Measurements from ENCODE around the gene THAP7.

Gene THAP7

DNA sequence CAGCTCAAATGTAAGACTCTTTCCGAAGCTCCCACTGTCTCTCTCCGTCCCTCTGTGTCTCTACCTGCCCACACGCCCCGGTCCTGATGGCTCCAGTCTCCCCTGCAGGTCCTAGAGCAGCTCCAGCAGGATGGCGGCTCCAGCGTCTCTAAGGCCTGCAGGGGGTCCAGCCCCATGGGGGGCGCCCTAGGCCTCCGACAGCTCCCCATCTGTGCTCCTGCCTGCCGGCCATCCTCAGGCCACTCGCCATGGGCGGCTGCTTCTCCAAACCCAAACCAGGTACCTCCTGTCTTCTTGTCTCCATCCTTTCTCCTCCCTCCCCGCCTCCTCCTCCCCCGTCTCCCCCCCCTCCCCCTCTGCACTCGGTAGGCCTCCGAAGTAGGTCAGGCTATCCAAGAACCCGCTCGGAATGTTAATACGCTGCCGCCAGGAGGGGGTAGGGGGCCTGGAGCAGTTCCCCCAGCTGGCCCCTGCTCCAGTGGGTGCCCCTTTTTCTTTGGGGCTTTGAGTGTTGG is 34.2 kb downstream of the THAP7 start:
- 6 to 7% methylated on average over 15 to 18 of the region's 19 CpGs for WGBS, 2 experiments
- Histone ChIP-seq H3K27ac (ENCODE audit: insufficient read depth, low read depth, low read length, poor library complexity, severe bottlenecking) (no peak overlapping the region), H3K9me3 (ENCODE audit: control insufficient read depth, low read length) (no peaks in the 10 kb centered on the region), H3K27me3 (ENCODE audit: control insufficient read depth, insufficient read depth, low read length, poor library complexity, severe bottlenecking) (peaks cover 34% of the 10 kb centered on the region), H3K4me3 (ENCODE audit: insufficient read depth, low read depth, low read length) (no peak overlapping the region), H3K4me1 (ENCODE audit: control insufficient read depth, insufficient read depth, low read length) (peaks cover 53% of the 10 kb centered on the region), H3K36me3 (ENCODE audit: control insufficient read depth, insufficient read depth, low read length) (no peaks in the 10 kb centered on the region)

- no peaks in the 10 kb centered on the region for H3K36me3 ChIP-seq (ENCODE audit: control insufficient read depth, insufficient read depth, low read length)
- H3K4me3 ChIP-seq (ENCODE audit: insufficient read depth, low read depth, low read length) = no peak within 1 kb of the TSS
- peaks cover 34% of the 10 kb centered on the region for H3K27me3 ChIP-seq (ENCODE audit: control insufficient read depth, insufficient read depth, low read length, poor library complexity, severe bottlenecking)
- no peak within 1 kb of the TSS for H3K27ac ChIP-seq (ENCODE audit: insufficient read depth, low read depth, low read length, poor library complexity, severe bottlenecking)
- peaks cover 47% of the 10 kb centered on the region for H3K4me1 ChIP-seq (ENCODE audit: control insufficient read depth, insufficient read depth, low read length)
- no peaks in the 10 kb centered on the region for H3K9me3 ChIP-seq (ENCODE audit: control insufficient read depth, low read length)
- 63 to 67% methylated on average over 22 of the region's 22 CpGs for WGBS, 2 experiments
These were observed 34.8 kb downstream of the THAP7 start, which contains the start of gene AIFM3 for GRCh38 chr22:20966883-20967696. Gene AIFM3 (plus strand): TSS chr22:20967255. CDS start chr22:20967945, 690 bp downstream.

GRCh38 chr22:20965888-20966855 is 35.7 kb downstream of the THAP7 start:
- no peaks in the 10 kb centered on the region for H3K9me3 ChIP-seq (ENCODE audit: control insufficient read depth, low read length)
- H3K27ac ChIP-seq (ENCODE audit: insufficient read depth, low read depth, low read length, poor library complexity, severe bottlenecking) = no peak overlapping the region
- WGBS, 2 experiments = 85 to 88% methylated on average over 13 of the region's 13 CpGs
- H3K4me1 ChIP-seq (ENCODE audit: control insufficient read depth, insufficient read depth, low read length) = peaks cover 38% of the 10 kb centered on the region
- H3K27me3 ChIP-seq (ENCODE audit: control insufficient read depth, insufficient read depth, low read length, poor library complexity, severe bottlenecking) = peaks cover 34% of the 10 kb centered on the region
- no peaks in the 10 kb centered on the region for H3K36me3 ChIP-seq (ENCODE audit: control insufficient read depth, insufficient read depth, low read length)
- no peak overlapping the region for H3K4me3 ChIP-seq (ENCODE audit: insufficient read depth, low read depth, low read length)

DNA sequence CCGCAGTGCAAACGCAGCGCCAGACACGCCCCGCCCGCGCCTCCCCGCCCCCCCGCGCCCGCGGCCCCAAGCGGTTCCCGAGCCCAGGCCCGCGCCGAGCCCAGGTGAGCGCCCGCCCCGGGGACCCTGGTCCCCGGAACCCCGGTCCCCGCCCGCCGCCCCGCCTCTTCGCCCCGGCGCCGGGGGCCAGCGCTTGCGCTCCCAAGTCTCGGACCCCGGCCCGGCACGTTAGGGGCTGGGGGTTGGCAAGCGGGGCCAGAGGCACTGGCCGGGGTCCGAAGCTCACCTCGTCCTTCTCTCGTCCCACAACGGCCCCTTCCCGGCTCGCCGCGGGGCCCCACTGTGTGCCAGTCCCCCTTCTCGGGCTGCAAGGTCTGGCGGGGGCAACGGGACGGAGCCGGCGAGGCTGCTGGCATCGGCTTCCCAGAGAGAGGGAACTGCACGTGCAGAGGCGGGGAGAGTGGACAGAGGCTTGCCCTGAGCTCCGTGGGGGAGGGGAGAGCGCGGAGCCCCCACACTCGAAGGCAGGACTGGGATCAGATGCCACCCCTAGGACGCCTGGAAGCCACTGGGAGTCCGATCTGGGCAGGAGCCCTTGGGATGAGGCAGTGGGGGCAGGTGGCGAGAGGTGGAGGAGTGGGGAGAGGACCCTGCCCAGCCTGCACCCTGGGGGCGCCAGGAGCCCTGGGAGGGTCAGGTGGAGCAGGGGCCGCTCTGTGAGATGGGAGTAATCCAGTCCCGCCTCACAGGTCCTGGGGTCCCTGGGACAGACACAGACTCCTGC is 36.6 kb downstream of the THAP7 start:
- peaks cover 34% of the 10 kb centered on the region for H3K27me3 ChIP-seq (ENCODE audit: control insufficient read depth, insufficient read depth, low read length, poor library complexity, severe bottlenecking)

DNA sequence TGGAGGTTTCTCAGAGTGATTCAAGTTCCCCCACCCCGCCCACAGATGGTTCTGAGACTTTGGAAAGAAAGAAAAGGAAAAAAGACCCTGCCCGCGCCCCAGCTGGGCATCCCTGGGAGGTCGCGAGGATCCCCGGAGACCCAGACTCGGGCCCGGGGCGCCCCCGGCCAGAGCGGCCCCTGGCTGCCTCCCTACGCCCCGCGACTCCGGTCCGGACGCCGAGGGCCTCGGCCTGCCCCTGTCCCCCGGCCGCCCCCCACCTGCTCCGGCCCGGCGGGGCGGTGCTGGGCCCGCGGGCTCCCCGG is 37.2 kb downstream of the THAP7 start:
- H3K4me3 ChIP-seq (ENCODE audit: insufficient read depth, low read depth, low read length) = peak overlapping the region; percentile 35
- no peaks in the 10 kb centered on the region for H3K36me3 ChIP-seq (ENCODE audit: control insufficient read depth, insufficient read depth, low read length)
- no peak overlapping the region for H3K27ac ChIP-seq (ENCODE audit: insufficient read depth, low read depth, low read length, poor library complexity, severe bottlenecking)
- no peaks in the 10 kb centered on the region for H3K9me3 ChIP-seq (ENCODE audit: control insufficient read depth, low read length)
- peaks cover 34% of the 10 kb centered on the region for H3K27me3 ChIP-seq (ENCODE audit: control insufficient read depth, insufficient read depth, low read length, poor library complexity, severe bottlenecking)
- peaks cover 34% of the 10 kb centered on the region for H3K4me1 ChIP-seq (ENCODE audit: control insufficient read depth, insufficient read depth, low read length)
- 3 to 5% methylated on average over 28 of the region's 28 CpGs for whole genome bisulfite sequencing, 2 experiments

More for the DNA sequence above, 36.6 kb downstream of the THAP7 start:
- Histone ChIP-seq H3K36me3 (ENCODE audit: control insufficient read depth, insufficient read depth, low read length) (no peaks in the 10 kb centered on the region), H3K4me1 (ENCODE audit: control insufficient read depth, insufficient read depth, low read length) (peaks cover 34% of the 10 kb centered on the region), H3K4me3 (ENCODE audit: insufficient read depth, low read depth, low read length) (peak overlapping the region; percentile 33), H3K27ac (ENCODE audit: insufficient read depth, low read depth, low read length, poor library complexity, severe bottlenecking) (no peak overlapping the region), H3K9me3 (ENCODE audit: control insufficient read depth, low read length) (no peaks in the 10 kb centered on the region)
- 9 to 10% methylated on average over 65 of the region's 65 CpGs for WGBS, 2 experiments

DNA sequence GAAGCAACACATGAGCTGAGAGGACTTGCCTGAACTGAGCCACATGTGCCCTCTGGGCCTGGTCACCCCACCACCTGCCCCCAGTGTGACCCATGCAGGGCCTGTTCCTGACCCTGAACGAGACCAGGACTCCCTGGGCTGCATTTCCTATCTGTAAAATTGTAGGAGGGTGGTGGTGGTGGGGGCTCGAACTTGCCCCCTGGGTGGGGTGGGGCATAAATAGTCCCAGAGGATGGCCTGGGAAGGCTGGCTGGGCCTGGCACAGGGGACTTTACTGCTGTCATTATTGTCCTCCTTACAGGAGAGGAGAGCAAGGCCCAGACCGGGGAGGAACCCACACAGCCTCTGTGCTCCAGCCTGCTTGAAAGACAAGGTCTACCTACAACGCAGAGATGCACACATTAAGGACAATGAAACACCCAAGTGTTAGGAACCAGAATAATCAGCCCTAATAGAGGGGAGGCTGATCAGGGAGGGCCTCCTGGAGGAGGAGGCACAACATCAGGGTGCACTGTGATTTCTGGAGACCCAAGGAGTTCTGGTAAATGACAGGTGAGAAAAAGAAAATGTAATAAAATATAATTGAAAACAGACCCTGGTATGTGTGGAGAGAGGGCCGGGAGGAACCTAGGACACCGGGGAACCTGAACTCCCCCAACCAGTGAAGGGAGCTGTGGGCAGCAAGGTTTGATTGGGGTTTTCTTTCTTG is 37.7 kb downstream of the THAP7 start:
- H3K27ac ChIP-seq (ENCODE audit: insufficient read depth, low read depth, low read length, poor library complexity, severe bottlenecking) = no peak overlapping the region
- WGBS, 2 experiments = 69 to 76% methylated on average over 6 of the region's 6 CpGs
- peaks cover 34% of the 10 kb centered on the region for H3K27me3 ChIP-seq (ENCODE audit: control insufficient read depth, insufficient read depth, low read length, poor library complexity, severe bottlenecking)
- H3K9me3 ChIP-seq (ENCODE audit: control insufficient read depth, low read length) = no peaks in the 10 kb centered on the region
- peak overlapping the region; percentile 35 for H3K4me3 ChIP-seq (ENCODE audit: insufficient read depth, low read depth, low read length)
- no peaks in the 10 kb centered on the region for H3K36me3 ChIP-seq (ENCODE audit: control insufficient read depth, insufficient read depth, low read length)
- H3K4me1 ChIP-seq (ENCODE audit: control insufficient read depth, insufficient read depth, low read length) = peaks cover 34% of the 10 kb centered on the region

GRCh38 chr22:20963201-20964052 is 38.5 kb downstream of the THAP7 start:
- Histone ChIP-seq H3K27ac (ENCODE audit: insufficient read depth, low read depth, low read length, poor library complexity, severe bottlenecking) (no peak overlapping the region), H3K27me3 (ENCODE audit: control insufficient read depth, insufficient read depth, low read length, poor library complexity, severe bottlenecking) (peaks cover 38% of the 10 kb centered on the region), H3K4me3 (ENCODE audit: insufficient read depth, low read depth, low read length) (no peak overlapping the region), H3K36me3 (ENCODE audit: control insufficient read depth, insufficient read depth, low read length) (no peaks in the 10 kb centered on the region), H3K9me3 (ENCODE audit: control insufficient read depth, low read length) (no peaks in the 10 kb centered on the region), H3K4me1 (ENCODE audit: control insufficient read depth, insufficient read depth, low read length) (peaks cover 27% of the 10 kb centered on the region)
- WGBS, 2 experiments = 84 to 87% methylated on average over 7 of the region's 7 CpGs

GRCh38 chr22:20962491-20962945 is 39.4 kb downstream of the THAP7 start:
- H3K9me3 ChIP-seq (ENCODE audit: control insufficient read depth, low read length) = no peaks in the 10 kb centered on the region
- no peak overlapping the region for H3K4me3 ChIP-seq (ENCODE audit: insufficient read depth, low read depth, low read length)
- peaks cover 47% of the 10 kb centered on the region for H3K27me3 ChIP-seq (ENCODE audit: control insufficient read depth, insufficient read depth, low read length, poor library complexity, severe bottlenecking)
- no peaks in the 10 kb centered on the region for H3K36me3 ChIP-seq (ENCODE audit: control insufficient read depth, insufficient read depth, low read length)
- H3K27ac ChIP-seq (ENCODE audit: insufficient read depth, low read depth, low read length, poor library complexity, severe bottlenecking) = no peak overlapping the region
- peaks cover 26% of the 10 kb centered on the region for H3K4me1 ChIP-seq (ENCODE audit: control insufficient read depth, insufficient read depth, low read length)
- 86 to 94% methylated on average over 6 of the region's 6 CpGs for WGBS, 2 experiments
